ENCODE data around the gene MGMT. TPM values are rescaled to one million over a fixed set of nuclear protein-coding genes. Genes with fewer than 3 reads are reported as not detected.

MGMT gene
- total RNA-seq, 4 donors from 2014 or later: 25.6 to 32.2 (median 29.5) TPM

DNA sequence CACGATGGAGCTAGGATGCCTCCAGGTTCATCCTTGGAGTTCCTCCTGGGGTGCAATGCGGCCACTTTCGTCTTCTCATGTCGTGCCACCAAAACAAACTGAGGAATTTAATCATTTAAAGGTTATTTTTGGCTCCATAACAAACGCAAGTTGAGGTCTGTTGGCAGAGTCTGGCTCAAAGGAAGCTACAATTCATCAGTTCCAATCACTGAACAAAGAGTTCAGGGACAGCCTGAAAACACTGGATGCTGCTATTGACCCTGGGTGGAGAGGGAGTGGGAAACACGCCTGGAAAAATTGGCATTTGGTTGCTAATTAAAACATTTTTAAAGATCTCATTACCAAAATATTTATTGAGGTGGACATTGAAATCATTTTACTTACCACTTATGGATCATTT, 11.4 kb upstream of the MGMT start:
- 61% methylated on average over 6 of the region's 6 CpGs for WGBS
- Histone ChIP-seq H3K27me3 (peaks cover 29% of the 10 kb centered on the region), H3K36me3 (no peaks in the 10 kb centered on the region), H3K4me3 (no peak overlapping the region), H3K27ac (no peak overlapping the region), H3K4me1 (no peaks in the 10 kb centered on the region), H3K9me3 (no peaks in the 10 kb centered on the region)
- TF ChIP-seq POLR2AphosphoS5 (IDR thresholded peaks at IDR 0.05): no peak
- TF ChIP-seq POLR2A (IDR thresholded peaks at IDR 0.05): no peak
- TF ChIP-seq, protein P1, sequence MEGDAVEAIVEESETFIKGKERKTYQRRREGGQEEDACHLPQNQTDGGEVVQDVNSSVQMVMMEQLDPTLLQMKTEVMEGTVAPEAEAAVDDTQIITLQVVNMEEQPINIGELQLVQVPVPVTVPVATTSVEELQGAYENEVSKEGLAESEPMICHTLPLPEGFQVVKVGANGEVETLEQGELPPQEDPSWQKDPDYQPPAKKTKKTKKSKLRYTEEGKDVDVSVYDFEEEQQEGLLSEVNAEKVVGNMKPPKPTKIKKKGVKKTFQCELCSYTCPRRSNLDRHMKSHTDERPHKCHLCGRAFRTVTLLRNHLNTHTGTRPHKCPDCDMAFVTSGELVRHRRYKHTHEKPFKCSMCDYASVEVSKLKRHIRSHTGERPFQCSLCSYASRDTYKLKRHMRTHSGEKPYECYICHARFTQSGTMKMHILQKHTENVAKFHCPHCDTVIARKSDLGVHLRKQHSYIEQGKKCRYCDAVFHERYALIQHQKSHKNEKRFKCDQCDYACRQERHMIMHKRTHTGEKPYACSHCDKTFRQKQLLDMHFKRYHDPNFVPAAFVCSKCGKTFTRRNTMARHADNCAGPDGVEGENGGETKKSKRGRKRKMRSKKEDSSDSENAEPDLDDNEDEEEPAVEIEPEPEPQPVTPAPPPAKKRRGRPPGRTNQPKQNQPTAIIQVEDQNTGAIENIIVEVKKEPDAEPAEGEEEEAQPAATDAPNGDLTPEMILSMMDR (IDR thresholded peaks at IDR 0.05): no peak
- TF ChIP-seq EP300 (IDR thresholded peaks at IDR 0.05): no peak
- DNase-seq (ENCODE audit: low spot score in 2 of 2): no peak

GRCh38 chr10:129459762-129460539, 7.1 kb upstream of the MGMT start:
- Histone ChIP-seq H3K9me3 (no peaks in the 10 kb centered on the region), H3K36me3 (no peaks in the 10 kb centered on the region), H3K4me3 (no peak overlapping the region), H3K27ac (no peak overlapping the region), H3K27me3 (peaks cover 30% of the 10 kb centered on the region), H3K4me1 (no peaks in the 10 kb centered on the region)
- no peak for DNase-seq (ENCODE audit: low spot score in 2 of 2)
- TF ChIP-seq, protein P1 (IDR thresholded peaks at IDR 0.05): no peak
- TF ChIP-seq EP300 (IDR thresholded peaks at IDR 0.05): no peak
- TF ChIP-seq POLR2A (IDR thresholded peaks at IDR 0.05): no peak
- WGBS: 87% methylated on average over 10 of the region's 10 CpGs

DNA sequence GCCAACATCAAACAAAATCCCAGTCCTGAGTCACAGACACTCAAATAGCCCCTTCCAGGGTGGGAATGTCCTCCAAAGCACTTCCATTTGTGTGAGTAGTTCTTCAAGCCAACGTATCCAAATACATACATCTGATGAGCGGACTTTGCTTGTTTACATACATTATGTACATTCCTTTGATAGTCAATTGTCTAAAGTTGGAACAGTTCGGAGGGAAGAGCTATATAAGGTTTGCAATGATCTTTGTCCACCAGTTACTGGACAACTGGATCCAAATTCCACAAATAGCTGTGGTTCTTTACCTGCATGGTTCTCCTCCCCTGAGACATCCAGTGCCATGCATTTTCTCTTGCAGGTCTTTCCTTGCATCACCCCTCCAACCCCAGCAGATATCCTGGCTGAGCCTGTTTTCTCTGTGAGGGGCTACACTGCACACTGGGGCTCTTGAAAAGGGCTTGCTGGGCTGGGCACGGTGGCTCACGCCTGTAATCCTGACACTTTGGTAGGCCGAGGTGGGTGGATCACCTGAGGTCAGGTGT, 4.7 kb upstream of the MGMT start:
- DNase-seq (ENCODE audit: low spot score in 2 of 2): no peak
- peaks cover 20% of the 10 kb centered on the region for H3K27me3 ChIP-seq
- no peaks in the 10 kb centered on the region for H3K36me3 ChIP-seq
- TF ChIP-seq EP300 (IDR thresholded peaks at IDR 0.05) (no peak), POLR2A (IDR thresholded peaks at IDR 0.05) (no peak), POLR2AphosphoS5 (IDR thresholded peaks at IDR 0.05) (no peak)
- TF ChIP-seq, protein P1 (IDR thresholded peaks at IDR 0.05): no peak
- no peak overlapping the region for H3K4me3 ChIP-seq
- H3K9me3 ChIP-seq: no peaks in the 10 kb centered on the region
- H3K27ac ChIP-seq: no peak overlapping the region
- peaks cover 9% of the 10 kb centered on the region for H3K4me1 ChIP-seq
- 94% methylated on average over 6 of the region's 6 CpGs for WGBS

DNA sequence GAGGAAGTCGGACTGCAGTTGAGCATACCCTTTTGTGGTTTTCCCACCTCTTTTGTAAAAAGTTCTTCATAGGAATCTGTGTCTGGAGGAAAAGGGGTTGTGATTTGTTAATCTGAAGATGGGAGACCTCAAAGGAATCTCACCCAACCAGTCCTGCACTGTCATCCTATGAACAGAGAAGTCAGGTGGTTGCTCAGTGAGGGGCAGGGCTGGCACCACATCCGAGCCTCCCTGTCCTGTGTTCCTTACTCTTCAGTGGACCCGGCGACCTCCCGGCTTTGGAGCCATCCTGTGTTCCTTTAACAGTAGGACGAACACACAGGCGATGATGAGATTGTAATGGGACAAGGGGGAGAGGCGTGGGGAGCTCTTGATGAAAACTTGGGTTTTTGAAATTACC, 2.8 kb upstream of the MGMT start:
- no peaks in the 10 kb centered on the region for H3K9me3 ChIP-seq
- DNase-seq (ENCODE audit: low spot score in 2 of 2): no peak
- peaks cover 16% of the 10 kb centered on the region for H3K4me1 ChIP-seq
- no peaks in the 10 kb centered on the region for H3K36me3 ChIP-seq
- 89% methylated on average over 8 of the region's 8 CpGs for WGBS
- peaks cover 14% of the 10 kb centered on the region for H3K27me3 ChIP-seq
- H3K27ac ChIP-seq: no peak overlapping the region
- TF ChIP-seq POLR2AphosphoS5 (IDR thresholded peaks at IDR 0.05): no peak
- TF ChIP-seq, protein P1 (IDR thresholded peaks at IDR 0.05): no peak
- TF ChIP-seq POLR2A (IDR thresholded peaks at IDR 0.05): no peak
- TF ChIP-seq EP300 (IDR thresholded peaks at IDR 0.05): no peak
- H3K4me3 ChIP-seq: no peak overlapping the region

GRCh38 chr10:129465796-129466702, 992 bp upstream of the MGMT start:
- 73% methylated on average over 15 of the region's 21 CpGs for WGBS
- no peaks in the 10 kb centered on the region for H3K9me3 ChIP-seq
- peaks cover 16% of the 10 kb centered on the region for H3K4me1 ChIP-seq
- H3K27me3 ChIP-seq: no peaks in the 10 kb centered on the region
- H3K36me3 ChIP-seq: peaks cover 1% of the 10 kb centered on the region
- H3K4me3 ChIP-seq: peak overlapping the region; percentile 84
- H3K27ac ChIP-seq: peak overlapping the region; percentile 85
- TF ChIP-seq EP300 (IDR thresholded peaks at IDR 0.05) (no peak), POLR2A (IDR thresholded peaks at IDR 0.05) (no peak), POLR2AphosphoS5 (IDR thresholded peaks at IDR 0.05) (no peak)
- TF ChIP-seq, protein P1 (IDR thresholded peaks at IDR 0.05): no peak
- no peak for DNase-seq (ENCODE audit: low spot score in 2 of 2)
